K562 (cell line): ENCODE results near the gene MED13L. TPM values are rescaled to one million over a fixed set of nuclear protein-coding genes. Genes with fewer than 3 reads are reported as not detected.

Source experiments
- ATAC-seq: fragments of 200-7000 bp; cut with Tn5 transposase; 3 replicates; pipeline ENCODE4 v1.9.1; 2020; ENCODE audit warnings: moderate library complexity
- BruUV-seq: library from RNA; stranded (reverse); fragments of 400-500 nt; replicated peaks from 2 replicates; lab custom pipeline; 2021; lab: Mats Ljungman, UMichigan
- CTCF ChIA-PET: fragments of 300-600 bp; formaldehyde crosslinking; extraction: SDS; loops from one replicate; lab custom pipeline; 2021; ENCODE audit warnings: low intra/inter-chr PET ratio; lab: Yijun Ruan, JAX
- POLR2A ChIA-PET: fragments of 300-600, 350-650 bp; sonication (Branson Sonifier 250); formaldehyde crosslinking; extraction: SDS; loops from one replicate; lab custom pipeline; 2021; ENCODE audit warnings: antibody characterized with exemption, inconsistent platforms; lab: Yijun Ruan, JAX
- DNase-seq, 4 experiments: peaks; one replicate each; pipeline versions ENCODE4 v3.0.0 to v3.0.0-alpha.2; 2011 to 2018; ENCODE audit warnings: low spot score in 3 of 4, mixed read lengths in 3 of 4; ENCODE audit errors: extremely low read depth in 1 of 4
- FAIRE-seq: peaks from 2 replicates; lab custom pipeline; 2011; peaks lifted over from hg19 to GRCh38; lab: Jason Lieb, UNC
- H2AFZ ChIP-seq: 2 replicates; pipeline ENCODE4 v1.6.0; 2011; ENCODE audit warnings: low read depth, low read length, control low read depth, inconsistent platforms
- H3K27ac ChIP-seq: fragments of 200-600 bp; 3 replicates; pipeline ENCODE4 v1.8.0; 2011; ENCODE audit warnings: low read depth, mild to moderate bottlenecking, control low read depth, inconsistent platforms, low read length, moderate library complexity, mixed read lengths; ENCODE audit errors: extremely low read depth
- H3K27me3 ChIP-seq, 2 experiments: fragments of 300-600 bp in 1 of 2; 2 replicates in 1 of 2; 3 replicates in 1 of 2; pipeline versions ENCODE4 v1.6.0 to v1.8.0; 2011; ENCODE audit warnings: inconsistent platforms in 2 of 2, low read length in 2 of 2, mild to moderate bottlenecking in 1 of 2, mixed read lengths in 1 of 2, moderate library complexity in 1 of 2; ENCODE audit not compliant: control insufficient read depth in 2 of 2, insufficient read depth in 2 of 2
- H3K36me3 ChIP-seq: fragments of 300-600 bp; 3 replicates; pipeline ENCODE4 v1.8.0; 2011; ENCODE audit warnings: mild to moderate bottlenecking, low read length, inconsistent platforms; ENCODE audit not compliant: control insufficient read depth, insufficient read depth
- H3K4me1 ChIP-seq, 2 experiments: fragments of 200-600 bp in 1 of 2; replicated peaks in 1 of 2; 2 replicates in 1 of 2; 3 replicates in 1 of 2; pipeline versions ENCODE4 v1.5.1 to v1.8.0; 2011; ENCODE audit warnings: inconsistent platforms in 2 of 2, low read length in 2 of 2, mild to moderate bottlenecking in 1 of 2, mixed read lengths in 1 of 2, moderate library complexity in 1 of 2; ENCODE audit not compliant: control insufficient read depth in 2 of 2, insufficient read depth in 2 of 2
- H3K4me2 ChIP-seq: 2 replicates; pipeline ENCODE4 v1.6.1; 2011; ENCODE audit warnings: low read length, control low read depth, inconsistent platforms, mixed read lengths; ENCODE audit not compliant: insufficient read depth
- H3K4me3 ChIP-seq: fragments of 200-600 bp; sonication (generic), shearing (Covaris generic); 2 replicates; pipeline ENCODE4 v1.5.1; 2016; ENCODE audit warnings: control low read depth, inconsistent platforms
- H3K79me2 ChIP-seq: fragments of 200-600 bp; 3 replicates; pipeline ENCODE4 v1.8.0; 2011; ENCODE audit warnings: low read length, inconsistent platforms; ENCODE audit not compliant: control insufficient read depth, insufficient read depth
- H3K9ac ChIP-seq, 2 experiments: 2 replicates each; pipeline versions ENCODE4 v1.6.0 to v1.6.1; 2011; ENCODE audit warnings: low read depth in 2 of 2, low read length in 2 of 2, control low read depth in 1 of 2, inconsistent platforms in 1 of 2, mild to moderate bottlenecking in 1 of 2, mixed read lengths in 1 of 2; ENCODE audit not compliant: insufficient read depth in 1 of 2
- H3K9me1 ChIP-seq: one replicate; pipeline ENCODE4 v1.6.0; 2011; ENCODE audit warnings: inconsistent platforms, mild to moderate bottlenecking, low read length, moderate library complexity; ENCODE audit not compliant: control insufficient read depth, insufficient read depth
- H3K9me3 ChIP-seq: replicated peaks from 2 replicates; pipeline ENCODE4 v1.5.1; 2011; ENCODE audit warnings: low read depth, low read length, inconsistent platforms; ENCODE audit not compliant: control insufficient read depth, insufficient read depth
- H4K20me1 ChIP-seq: replicated peaks from 2 replicates; pipeline ENCODE4 v1.6.1; 2011; ENCODE audit warnings: low read length, inconsistent platforms, mixed read lengths; ENCODE audit not compliant: control insufficient read depth, insufficient read depth
- GATA2 ChIP-seq: sonication (generic); formaldehyde crosslinking; IDR thresholded peaks from 2 replicates; pipeline ENCODE4 v1.4.0; 2020; ENCODE audit warnings: mild to moderate bottlenecking, missing genetic modification reagents
- HNRNPK ChIP-seq: fragments of 200-400 bp; formaldehyde crosslinking; IDR thresholded peaks from one replicate; pipeline ENCODE4 v1.6.1; 2018; ENCODE audit warnings: mild to moderate bottlenecking, low read depth, low read length; ENCODE audit not compliant: poor library complexity, severe bottlenecking
- HNRNPL ChIP-seq: fragments of 200-400 bp; formaldehyde crosslinking; IDR thresholded peaks from 2 replicates; pipeline ENCODE4 v1.6.1; 2017; ENCODE audit warnings: low read depth, mild to moderate bottlenecking, low read length
- HOXB6 ChIP-seq: fragments of 250-450 bp; sonication (Bioruptor Pico); IDR thresholded peaks from 2 replicates; pipeline ENCODE4 v1.5.1; 2022; ENCODE audit warnings: mild to moderate bottlenecking, borderline replicate concordance
- KHSRP ChIP-seq: fragments of 450-650 bp; IDR thresholded peaks from 2 replicates; pipeline ENCODE4 v1.6.1; 2017
- SMAD1 ChIP-seq: fragments of 150-350 bp; IDR thresholded peaks from 2 replicates; pipeline ENCODE4 v1.6.1; 2014; ENCODE audit warnings: low read length, low read depth; ENCODE audit not compliant: partially characterized antibody
- TCF3 ChIP-seq: sonication (generic); formaldehyde crosslinking; IDR thresholded peaks from 2 replicates; pipeline ENCODE4 v1.4.0; 2020; ENCODE audit warnings: mild to moderate bottlenecking, missing genetic modification reagents
- TSC22D4 ChIP-seq: fragments of 450-650 bp; IDR thresholded peaks from 2 replicates; pipeline ENCODE4 v1.6.1; 2016; ENCODE audit warnings: missing genetic modification characterization, missing biosample characterization, control low read depth
- YY1 ChIP-seq, 3 experiments: IDR thresholded peaks; 2 replicates each; pipeline ENCODE4 v1.6.1; 2011; ENCODE audit warnings: low read length in 2 of 3, mild to moderate bottlenecking in 2 of 3, moderate library complexity in 2 of 3, borderline replicate concordance in 1 of 3, control low read depth in 1 of 3, low read depth in 1 of 3; ENCODE audit not compliant: insufficient read depth in 3 of 3, insufficient replicate concordance in 2 of 3, control insufficient read depth in 1 of 3, insufficient read length in 1 of 3; ENCODE audit errors: extremely low read depth in 1 of 3
- ZBTB49 ChIP-seq: sonication (generic); formaldehyde crosslinking; IDR thresholded peaks from 2 replicates; pipeline ENCODE4 v1.8.0; 2022; ENCODE audit warnings: missing genetic modification reagents, mild to moderate bottlenecking, borderline replicate concordance
- ZNF316 ChIP-seq: fragments of 450-650 bp; IDR thresholded peaks from 2 replicates; pipeline ENCODE4 v1.6.1; 2016
- ZNF584 ChIP-seq: fragments of 200-800 bp; sonication (Bioruptor generic); IDR thresholded peaks from 2 replicates; pipeline ENCODE4 v1.6.1; 2016; ENCODE audit warnings: low read depth, mild to moderate bottlenecking, missing genetic modification characterization, missing compliant biosample characterization
- WGBS: fragments of 100-300 bp; shearing (Covaris generic); methylation state at CpG from one replicate; pipeline ENCODE4 v1.1.6; 2016; ENCODE audit warnings: low coverage, mixed read lengths; ENCODE audit not compliant: insufficient coverage; ENCODE audit errors: missing lambda C conversion rate; 5-methylcytosine and 5-hydroxymethylcytosine counted together
- in situ Hi-C: fragments of 300-500 bp; cut with MboI; formaldehyde crosslinking; loops from 4 replicates; pipeline ENCODE4 v1.15.0; 2018; ENCODE audit warnings: inconsistent platforms, mixed read lengths
- intact Hi-C: fragments of 100-400 bp; cut with micrococcal nuclease; formaldehyde crosslinking; loops from 2 replicates; pipeline ENCODE4 v1.14.2; 2022
- polyA plus RNA-seq, 8 experiments: library from polyadenylated mRNA; depleted of rRNA in 4 of 8; stranded (reverse) in 5 of 8; unstranded in 3 of 8; fragments of >200 nt; fragmentation: Nextera tagmentation in 2 of 8; fragmentation: Illumina TruSeq in 1 of 8; extraction: Ambion mirVana in 2 of 8; extraction: Trizol in 1 of 8; gene quantifications; 2 replicates each; pipeline versions ENCODE4 v1.2.1 to v1.2.3, GENCODE V29; 2011 to 2014; ENCODE audit warnings: inconsistent platforms in 1 of 8, missing spikeins in 1 of 8
- total RNA-seq, 7 experiments: library from RNA; depleted of rRNA in 6 of 7; stranded (reverse); fragments of >200 nt in 6 of 7; fragmentation: Illumina TruSeq in 2 of 7; extraction: Trizol in 2 of 7; gene quantifications; 2 replicates each; pipeline versions ENCODE4 v1.2.1 to v1.2.3, GENCODE V29; 2011 to 2021; ENCODE audit warnings: low replicate concordance in 1 of 7

The MED13L gene
- total and polyA plus RNA-seq, 9 of the 15 experiments (the other 6 are each of a cell fraction or from before 2014, with no cell fraction given), result 13.4 to 90.3 (median 36.9) TPM

DNA sequence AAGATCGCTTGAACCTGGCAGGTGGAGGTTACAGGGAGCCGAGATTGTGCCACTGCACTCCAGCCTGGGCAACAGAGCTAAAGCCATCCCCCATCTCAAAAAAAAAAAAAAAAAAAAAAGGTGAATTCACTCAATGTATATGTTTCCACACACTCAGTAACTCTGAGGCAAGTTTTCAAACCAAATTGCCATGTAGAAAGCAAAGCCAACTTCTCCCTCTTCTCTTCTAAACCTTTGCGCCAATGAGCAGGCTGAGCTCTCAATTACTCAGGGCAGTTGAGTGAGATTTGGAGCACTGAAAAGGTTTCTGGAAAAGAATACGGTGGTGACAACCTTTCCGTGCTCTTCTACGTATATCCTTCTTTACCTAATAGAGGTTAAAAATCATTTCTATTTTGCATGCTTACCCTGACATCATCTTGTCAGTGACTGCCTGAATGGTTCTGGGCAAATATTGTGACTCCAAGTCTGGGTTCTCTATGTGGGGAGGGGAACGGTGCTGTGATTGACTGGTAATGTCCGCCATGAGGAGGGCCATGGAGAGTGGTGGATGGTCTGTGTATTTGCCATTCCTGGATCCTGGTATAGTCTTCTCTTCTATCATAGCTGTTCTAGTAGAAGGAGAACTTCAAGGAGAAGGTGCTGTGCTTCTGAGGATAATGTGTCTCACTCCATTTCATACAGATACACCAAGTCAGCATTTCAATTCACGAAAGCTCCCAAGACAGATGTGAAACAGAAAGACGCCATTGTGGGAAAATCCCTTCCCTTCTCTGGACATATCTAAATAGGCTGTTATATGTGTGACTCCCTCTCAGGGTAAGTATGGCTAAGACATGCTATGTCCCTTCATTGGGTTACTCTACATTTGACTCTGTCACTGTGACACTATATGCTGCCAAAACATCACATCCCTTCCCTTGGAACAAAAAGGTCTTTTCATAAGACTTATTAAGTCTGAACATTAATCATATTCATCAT, 46.2 kb upstream of the MED13L start:
- H3K4me2 ChIP-seq, result no peak overlapping the region
- no peak overlapping the region for H3K4me3 ChIP-seq
- POLR2A ChIA-PET, result interaction anchor here (0.6 kb wide), 1 partner anchor 16 kb away, joined by 3 read pairs; no protein-coding TSS in a partner anchor
- no peak overlapping the region for H2AFZ ChIP-seq
- ATAC-seq (no peak), DNase-seq (no peak), FAIRE-seq (no peak)
- H3K4me1 ChIP-seq, result 0 out of 5 replicates have a peak, but pooled peaks cover 0 to 4% of the 10 kb centered on the region in 2 experiments
- CTCF ChIA-PET, result no interaction called here
- no peaks in the 10 kb centered on the region for H3K79me2 ChIP-seq
- H3K9me3 ChIP-seq, result no peaks in the 10 kb centered on the region
- H3K9me1 ChIP-seq, result no peaks in the 10 kb centered on the region
- H3K27me3 ChIP-seq, result no peaks in the 10 kb centered on the region
- no TSS peak for BruUV-seq
- H4K20me1 ChIP-seq, result no peaks in the 10 kb centered on the region
- TF ChIP-seq GATA2 (CRISPR knock-in tag), result no peak
- TF ChIP-seq ZBTB49 (CRISPR knock-in tag), result no peak
- TF ChIP-seq HNRNPL, result no peak
- TF ChIP-seq TSC22D4, result no peak
- no peak for TF ChIP-seq ZNF584 (CRISPR knock-in tag)
- no peak for TF ChIP-seq TCF3 (CRISPR knock-in tag)
- peak in 1 of 3 experiments; percentile 39 for TF ChIP-seq YY1 (IDR thresholded peaks at IDR 0.05; ENCODE audit: borderline replicate concordance in 1 of 3, control insufficient read depth in 1 of 3, extremely low read depth in 1 of 3, insufficient read depth in 3 of 3, insufficient read length in 1 of 3, insufficient replicate concordance in 2 of 3, low read depth in 1 of 3, low read length in 2 of 3)
- no peak for TF ChIP-seq HNRNPK
- TF ChIP-seq HOXB6 (CRISPR knock-in tag), result no peak
- TF ChIP-seq KHSRP, result no peak
- peak; percentile 32; the same call in 1 of the 2 replicates for TF ChIP-seq ZNF316
- no peak for TF ChIP-seq SMAD1
- in situ Hi-C loops, result no loop called here
- WGBS, result 73% methylated on average over 10 of the region's 10 CpGs
- no peak overlapping the region for H3K27ac ChIP-seq
- no peak overlapping the region for H3K9ac ChIP-seq
- intact Hi-C loops, result no loop called here
- H3K36me3 ChIP-seq, result no peaks in the 10 kb centered on the region
